ENCODE measurements around the gene LYST.

- TF ChIP-seq, protein P1, sequence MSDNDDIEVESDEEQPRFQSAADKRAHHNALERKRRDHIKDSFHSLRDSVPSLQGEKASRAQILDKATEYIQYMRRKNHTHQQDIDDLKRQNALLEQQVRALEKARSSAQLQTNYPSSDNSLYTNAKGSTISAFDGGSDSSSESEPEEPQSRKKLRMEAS (IDR thresholded peaks at IDR 0.05; ENCODE audit: insufficient read depth, insufficient read length): no peak
- TF ChIP-seq, protein P2, sequence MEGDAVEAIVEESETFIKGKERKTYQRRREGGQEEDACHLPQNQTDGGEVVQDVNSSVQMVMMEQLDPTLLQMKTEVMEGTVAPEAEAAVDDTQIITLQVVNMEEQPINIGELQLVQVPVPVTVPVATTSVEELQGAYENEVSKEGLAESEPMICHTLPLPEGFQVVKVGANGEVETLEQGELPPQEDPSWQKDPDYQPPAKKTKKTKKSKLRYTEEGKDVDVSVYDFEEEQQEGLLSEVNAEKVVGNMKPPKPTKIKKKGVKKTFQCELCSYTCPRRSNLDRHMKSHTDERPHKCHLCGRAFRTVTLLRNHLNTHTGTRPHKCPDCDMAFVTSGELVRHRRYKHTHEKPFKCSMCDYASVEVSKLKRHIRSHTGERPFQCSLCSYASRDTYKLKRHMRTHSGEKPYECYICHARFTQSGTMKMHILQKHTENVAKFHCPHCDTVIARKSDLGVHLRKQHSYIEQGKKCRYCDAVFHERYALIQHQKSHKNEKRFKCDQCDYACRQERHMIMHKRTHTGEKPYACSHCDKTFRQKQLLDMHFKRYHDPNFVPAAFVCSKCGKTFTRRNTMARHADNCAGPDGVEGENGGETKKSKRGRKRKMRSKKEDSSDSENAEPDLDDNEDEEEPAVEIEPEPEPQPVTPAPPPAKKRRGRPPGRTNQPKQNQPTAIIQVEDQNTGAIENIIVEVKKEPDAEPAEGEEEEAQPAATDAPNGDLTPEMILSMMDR (IDR thresholded peaks at IDR 0.05; ENCODE audit: extremely low read depth in 1 of 2, insufficient read depth in 1 of 2, low read depth in 1 of 2, low read length in 2 of 2): no peak
- TF ChIP-seq POLR2A (IDR thresholded peaks at IDR 0.05; ENCODE audit: low read depth, low read length): no peak
- no peak for TF ChIP-seq EZH2 (IDR thresholded peaks at IDR 0.05; ENCODE audit: borderline replicate concordance, low read depth, low read length, severe bottlenecking)
- no peak for TF ChIP-seq MYC (IDR thresholded peaks at IDR 0.05; ENCODE audit: low read depth, low read length)
- TF ChIP-seq POLR2AphosphoS5 (IDR thresholded peaks at IDR 0.05; ENCODE audit: insufficient read depth, low read depth, low read length): no peak
- TF ChIP-seq FOS (IDR thresholded peaks at IDR 0.05; ENCODE audit: borderline replicate concordance, insufficient read depth, low read length): no peak
- no peak for TF ChIP-seq JUN (IDR thresholded peaks at IDR 0.05; ENCODE audit: borderline replicate concordance, insufficient read depth, insufficient read length, low read depth)
- TF ChIP-seq GATA2 (IDR thresholded peaks at IDR 0.05; ENCODE audit: insufficient read depth, insufficient read length, low read depth, low read length): no peak
Measured at GRCh38 chr1:235832011-235832410, 34.7 kb downstream of the LYST start.
